ENCODE measurements around the gene ZSWIM5.
"Not testable (repeated sequence)": the region's sequence is repeated elsewhere in the genome, so short reads cannot be mapped to it uniquely, and the experiment has no call there.

The ZSWIM5 gene

GRCh38 chr1:45205910-45206721 is at the start of gene ZSWIM5:
Gene ZSWIM5, minus strand, starts transcription at chr1:45206605. Its CDS starts 255 bp downstream, at chr1:45206350.
- DNase-seq (ENCODE audit: low read depth), result peak; percentile 36

GRCh38 chr1:45254490-45254889 is 48.1 kb upstream of the ZSWIM5 start:
- no peak for DNase-seq (ENCODE audit: low read depth)

GRCh38 chr1:45250544-45250943 is 44.1 kb upstream of the ZSWIM5 start:
- DNase-seq (ENCODE audit: low read depth), result no peak

- not testable (repeated sequence) for DNase-seq (ENCODE audit: low read depth)
Observed at GRCh38 chr1:45248004-45248403, 41.6 kb upstream of the ZSWIM5 start.

- no peak for DNase-seq (ENCODE audit: low read depth)
Observed at GRCh38 chr1:45246760-45247159, 40.4 kb upstream of the ZSWIM5 start.

- DNase-seq (ENCODE audit: low read depth), result peak; percentile 2
Observed at GRCh38 chr1:45246359-45246758, 40.0 kb upstream of the ZSWIM5 start.

- no peak for DNase-seq (ENCODE audit: low read depth)
Observed at GRCh38 chr1:45244660-45245059, 38.3 kb upstream of the ZSWIM5 start.

- no peak for DNase-seq (ENCODE audit: low read depth)
Observed at GRCh38 chr1:45243476-45244343, 37.3 kb upstream of the ZSWIM5 start.

GRCh38 chr1:45238846-45239245 is 32.4 kb upstream of the ZSWIM5 start:
- no peak for DNase-seq (ENCODE audit: low read depth)

GRCh38 chr1:45236136-45236535 is 29.7 kb upstream of the ZSWIM5 start:
- DNase-seq (ENCODE audit: low read depth), result no peak

GRCh38 chr1:45230537-45230936 is 24.1 kb upstream of the ZSWIM5 start:
- no peak for DNase-seq (ENCODE audit: low read depth)

GRCh38 chr1:45225598-45225997 is 19.2 kb upstream of the ZSWIM5 start:
- DNase-seq (ENCODE audit: low read depth), result no peak

- DNase-seq (ENCODE audit: low read depth), result not testable (repeated sequence)
Observed at GRCh38 chr1:45223710-45224109, 17.3 kb upstream of the ZSWIM5 start.

- no peak for DNase-seq (ENCODE audit: low read depth)
Observed at GRCh38 chr1:45221716-45222115, 15.3 kb upstream of the ZSWIM5 start.

- DNase-seq (ENCODE audit: low read depth), result no peak
Observed at GRCh38 chr1:45216861-45217260, 10.5 kb upstream of the ZSWIM5 start.

GRCh38 chr1:45216200-45216541 is 9.8 kb upstream of the ZSWIM5 start:
- DNase-seq (ENCODE audit: low read depth), result no peak

GRCh38 chr1:45215485-45216199 is 9.2 kb upstream of the ZSWIM5 start:
- DNase-seq (ENCODE audit: low read depth), result no peak

- DNase-seq (ENCODE audit: low read depth), result no peak
Observed at GRCh38 chr1:45213892-45214291, 7.5 kb upstream of the ZSWIM5 start.

GRCh38 chr1:45211076-45211475 is 4.7 kb upstream of the ZSWIM5 start:
- no peak for DNase-seq (ENCODE audit: low read depth)

GRCh38 chr1:45206808-45207623 is 611 bp upstream of the ZSWIM5 start:
- DNase-seq (ENCODE audit: low read depth), result no peak

GRCh38 chr1:45205011-45205909 is 1.1 kb downstream of the ZSWIM5 start:
- peak; percentile 7 for DNase-seq (ENCODE audit: low read depth)
